Mononuclear cell (primary cell): ENCODE results near the gene ZNF469. TPM values are rescaled to one million over a fixed set of nuclear protein-coding genes. Genes with fewer than 3 reads are reported as not detected.

Experiments used
- H3K27me3 ChIP-seq: 2 replicates; pipeline ENCODE4 v1.6.0; 2011; ENCODE audit warnings: low read length, control low read depth; ENCODE audit not compliant: insufficient read depth
- H3K4me1 ChIP-seq: 2 replicates; pipeline ENCODE4 v1.5.1; 2011; ENCODE audit warnings: mild to moderate bottlenecking, low read length, control low read depth; ENCODE audit not compliant: insufficient read depth
- H3K4me3 ChIP-seq: 2 replicates; pipeline ENCODE4 v1.5.1; 2011; ENCODE audit warnings: mild to moderate bottlenecking, low read length, moderate library complexity
- H3K9me3 ChIP-seq: 2 replicates; pipeline ENCODE4 v1.5.1; 2011; ENCODE audit warnings: low read depth, mild to moderate bottlenecking, control low read depth, low read length
- total RNA-seq: library from RNA; depleted of rRNA; stranded (reverse); fragments of >200 nt; gene quantifications from one replicate; pipeline ENCODE4 v1.2.3, GENCODE V29; 2012

Gene ZNF469
- total RNA-seq, 1 donor = 0.94 TPM

DNA sequence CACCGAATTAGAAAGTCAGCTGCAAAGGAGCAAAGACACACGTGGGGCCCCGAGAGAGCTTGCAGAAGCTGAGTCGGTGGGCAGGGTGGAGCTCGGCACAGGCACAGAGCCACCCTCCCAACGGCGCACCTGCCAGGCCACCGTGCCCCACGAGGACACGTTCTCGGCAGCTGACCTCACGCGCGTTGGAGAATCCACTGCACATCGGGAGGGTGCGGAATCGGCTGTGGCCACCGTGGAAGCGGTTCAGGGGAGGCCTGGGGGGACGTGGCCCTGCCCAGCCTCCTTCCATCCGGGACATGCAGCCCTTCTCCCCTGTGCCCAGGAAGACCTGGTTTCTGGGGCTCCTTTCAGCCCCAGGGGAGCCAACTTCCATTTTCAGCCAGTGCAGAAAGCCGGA, 49.4 kb downstream of the ZNF469 start:
- no peak overlapping the region for H3K4me3 ChIP-seq
- no peaks in the 10 kb centered on the region for H3K27me3 ChIP-seq
- H3K9me3 ChIP-seq = no peaks in the 10 kb centered on the region
- peaks cover 14% of the 10 kb centered on the region for H3K4me1 ChIP-seq

Other genes with a start within 250 kb of the ZNF469 start
- gene ZFPM1, start 70.3 kb downstream of the ZNF469 start, total RNA-seq = 5.8 TPM
- gene ZC3H18, start 187.4 kb downstream of the ZNF469 start, total RNA-seq = 24.7 TPM